ENCODE data around the gene PGP. TPM values are rescaled to one million over a fixed set of nuclear protein-coding genes. Genes with fewer than 3 reads are reported as not detected.

Gene PGP
- total and polyA plus RNA-seq, 5 donors from 2014 or later: 6.1 to 14.2 (median 10.1) TPM

GRCh38 chr16:2173916-2174315 lies 40.7 kb downstream of the PGP start:
- no peaks in the 10 kb centered on the region for H3K4me1 Mint-ChIP-seq
- no peaks in the 10 kb centered on the region for H3K4me1 ChIP-seq (ENCODE audit: control insufficient read depth, insufficient read depth, low read length, poor library complexity, severe bottlenecking)
- no peak overlapping the region for H3K27ac Mint-ChIP-seq
- peaks cover 11% of the 10 kb centered on the region for H3K36me3 Mint-ChIP-seq
- no peak for ATAC-seq (ENCODE audit: low read depth in 2 of 2)
- H3K4me3 ChIP-seq (ENCODE audit: low read depth, low read length): no peak overlapping the region
- no peaks in the 10 kb centered on the region for H3K27me3 Mint-ChIP-seq
- H3K9me3 ChIP-seq (ENCODE audit: control insufficient read depth in 2 of 2, low read length in 2 of 2): no peaks in the 10 kb centered on the region
- DNase-seq: no peak
- H3K36me3 ChIP-seq (ENCODE audit: control insufficient read depth, insufficient read depth, low read length): peaks cover 25% of the 10 kb centered on the region
- H3K27ac ChIP-seq (ENCODE audit: insufficient read depth, low read length, poor library complexity, severe bottlenecking): no peak overlapping the region
- no peaks in the 10 kb centered on the region for H3K27me3 ChIP-seq (ENCODE audit: control insufficient read depth, insufficient read depth, low read length)
- no peaks in the 10 kb centered on the region for H3K9me3 Mint-ChIP-seq
- H3K4me3 Mint-ChIP-seq: no peak overlapping the region

- Mint-ChIP-seq H3K27ac (no peak overlapping the region), H3K4me3 (no peak overlapping the region), H3K4me1 (no peaks in the 10 kb centered on the region), H3K9me3 (no peaks in the 10 kb centered on the region), H3K36me3 (peaks cover 11% of the 10 kb centered on the region), H3K27me3 (no peaks in the 10 kb centered on the region)
- peaks cover 25% of the 10 kb centered on the region for H3K36me3 ChIP-seq (ENCODE audit: control insufficient read depth, insufficient read depth, low read length)
- H3K4me3 ChIP-seq (ENCODE audit: low read depth, low read length): no peak overlapping the region
- H3K9me3 ChIP-seq (ENCODE audit: control insufficient read depth in 2 of 2, low read length in 2 of 2): no peaks in the 10 kb centered on the region
- ATAC-seq (ENCODE audit: low read depth in 2 of 2) (no peak), DNase-seq (no peak)
- no peak overlapping the region for H3K27ac ChIP-seq (ENCODE audit: insufficient read depth, low read length, poor library complexity, severe bottlenecking)
- H3K4me1 ChIP-seq (ENCODE audit: control insufficient read depth, insufficient read depth, low read length, poor library complexity, severe bottlenecking): no peaks in the 10 kb centered on the region
- no peaks in the 10 kb centered on the region for H3K27me3 ChIP-seq (ENCODE audit: control insufficient read depth, insufficient read depth, low read length)
Measured at GRCh38 chr16:2173366-2173765, 41.3 kb downstream of the PGP start.

- peaks cover 14% of the 10 kb centered on the region for H3K36me3 Mint-ChIP-seq
- DNase-seq (no peak), ATAC-seq (ENCODE audit: low read depth in 2 of 2) (no peak)
- Histone ChIP-seq H3K9me3 (ENCODE audit: control insufficient read depth in 2 of 2, low read length in 2 of 2) (no peaks in the 10 kb centered on the region), H3K4me3 (ENCODE audit: low read depth, low read length) (no peak overlapping the region), H3K27me3 (ENCODE audit: control insufficient read depth, insufficient read depth, low read length) (no peaks in the 10 kb centered on the region), H3K4me1 (ENCODE audit: control insufficient read depth, insufficient read depth, low read length, poor library complexity, severe bottlenecking) (no peaks in the 10 kb centered on the region), H3K27ac (ENCODE audit: insufficient read depth, low read length, poor library complexity, severe bottlenecking) (no peak overlapping the region), H3K36me3 (ENCODE audit: control insufficient read depth, insufficient read depth, low read length) (peaks cover 25% of the 10 kb centered on the region)
- H3K27ac Mint-ChIP-seq: no peak overlapping the region
- no peaks in the 10 kb centered on the region for H3K9me3 Mint-ChIP-seq
- peaks cover 0 to 3% (median 0%) of the 10 kb centered on the region in 4 donors for H3K4me1 Mint-ChIP-seq
- H3K27me3 Mint-ChIP-seq: no peaks in the 10 kb centered on the region
- no peak overlapping the region for H3K4me3 Mint-ChIP-seq
Measured at GRCh38 chr16:2172688-2173335, 41.8 kb downstream of the PGP start.

GRCh38 chr16:2171601-2172178 lies 43.0 kb downstream of the PGP start:
- Histone ChIP-seq H3K4me1 (ENCODE audit: control insufficient read depth, insufficient read depth, low read length, poor library complexity, severe bottlenecking) (no peaks in the 10 kb centered on the region), H3K4me3 (ENCODE audit: low read depth, low read length) (no peak overlapping the region), H3K9me3 (ENCODE audit: control insufficient read depth in 2 of 2, low read length in 2 of 2) (no peaks in the 10 kb centered on the region), H3K27ac (ENCODE audit: insufficient read depth, low read length, poor library complexity, severe bottlenecking) (no peak overlapping the region), H3K27me3 (ENCODE audit: control insufficient read depth, insufficient read depth, low read length) (no peaks in the 10 kb centered on the region), H3K36me3 (ENCODE audit: control insufficient read depth, insufficient read depth, low read length) (peaks cover 25% of the 10 kb centered on the region)
- Mint-ChIP-seq H3K36me3 (peaks cover 14% of the 10 kb centered on the region), H3K27ac (no peak overlapping the region), H3K9me3 (no peaks in the 10 kb centered on the region), H3K27me3 (no peaks in the 10 kb centered on the region), H3K4me3 (no peak overlapping the region), H3K4me1 (peaks cover 0 to 3% (median 0%) of the 10 kb centered on the region in 4 donors)
- no peak for ATAC-seq (ENCODE audit: low read depth in 2 of 2)
- no peak for DNase-seq

- no peaks in the 10 kb centered on the region for H3K9me3 ChIP-seq (ENCODE audit: control insufficient read depth in 2 of 2, low read length in 2 of 2)
- H3K27me3 Mint-ChIP-seq: no peaks in the 10 kb centered on the region
- ATAC-seq (ENCODE audit: low read depth in 2 of 2) (no peak), DNase-seq (no peak)
- H3K27ac ChIP-seq (ENCODE audit: insufficient read depth, low read length, poor library complexity, severe bottlenecking): no peak overlapping the region
- H3K4me1 ChIP-seq (ENCODE audit: control insufficient read depth, insufficient read depth, low read length, poor library complexity, severe bottlenecking): no peaks in the 10 kb centered on the region
- peaks cover 27% of the 10 kb centered on the region for H3K36me3 ChIP-seq (ENCODE audit: control insufficient read depth, insufficient read depth, low read length)
- H3K4me3 ChIP-seq (ENCODE audit: low read depth, low read length): no peak overlapping the region
- peaks cover 12% of the 10 kb centered on the region for H3K36me3 Mint-ChIP-seq
- H3K27ac Mint-ChIP-seq: no peak overlapping the region
- H3K9me3 Mint-ChIP-seq: no peaks in the 10 kb centered on the region
- no peak overlapping the region for H3K4me3 Mint-ChIP-seq
- no peaks in the 10 kb centered on the region for H3K27me3 ChIP-seq (ENCODE audit: control insufficient read depth, insufficient read depth, low read length)
- peaks cover 0 to 3% (median 0%) of the 10 kb centered on the region in 4 donors for H3K4me1 Mint-ChIP-seq
Measured at GRCh38 chr16:2170587-2171435, 43.8 kb downstream of the PGP start.

GRCh38 chr16:2170080-2170479 lies 44.6 kb downstream of the PGP start:
- H3K4me1 Mint-ChIP-seq: peaks cover 0 to 3% (median 0%) of the 10 kb centered on the region in 4 donors
- Histone ChIP-seq H3K36me3 (ENCODE audit: control insufficient read depth, insufficient read depth, low read length) (peaks cover 20% of the 10 kb centered on the region), H3K4me3 (ENCODE audit: low read depth, low read length) (no peak overlapping the region), H3K27me3 (ENCODE audit: control insufficient read depth, insufficient read depth, low read length) (no peaks in the 10 kb centered on the region), H3K9me3 (ENCODE audit: control insufficient read depth in 2 of 2, low read length in 2 of 2) (no peaks in the 10 kb centered on the region), H3K4me1 (ENCODE audit: control insufficient read depth, insufficient read depth, low read length, poor library complexity, severe bottlenecking) (no peaks in the 10 kb centered on the region), H3K27ac (ENCODE audit: insufficient read depth, low read length, poor library complexity, severe bottlenecking) (no peak overlapping the region)
- H3K27ac Mint-ChIP-seq: no peak overlapping the region
- H3K9me3 Mint-ChIP-seq: no peaks in the 10 kb centered on the region
- H3K4me3 Mint-ChIP-seq: no peak overlapping the region
- peaks cover 11% of the 10 kb centered on the region for H3K36me3 Mint-ChIP-seq
- ATAC-seq (ENCODE audit: low read depth in 2 of 2) (no peak), DNase-seq (no peak)
- H3K27me3 Mint-ChIP-seq: no peaks in the 10 kb centered on the region

GRCh38 chr16:2167068-2167638 lies 47.5 kb downstream of the PGP start:
- no peaks in the 10 kb centered on the region for H3K9me3 Mint-ChIP-seq
- Histone ChIP-seq H3K4me1 (ENCODE audit: control insufficient read depth, insufficient read depth, low read length, poor library complexity, severe bottlenecking) (no peaks in the 10 kb centered on the region), H3K36me3 (ENCODE audit: control insufficient read depth, insufficient read depth, low read length) (peaks cover 9% of the 10 kb centered on the region), H3K4me3 (ENCODE audit: low read depth, low read length) (no peak overlapping the region), H3K9me3 (ENCODE audit: control insufficient read depth in 2 of 2, low read length in 2 of 2) (no peaks in the 10 kb centered on the region), H3K27me3 (ENCODE audit: control insufficient read depth, insufficient read depth, low read length) (no peaks in the 10 kb centered on the region), H3K27ac (ENCODE audit: insufficient read depth, low read length, poor library complexity, severe bottlenecking) (no peak overlapping the region)
- no peak overlapping the region for H3K4me3 Mint-ChIP-seq
- no peaks in the 10 kb centered on the region for H3K27me3 Mint-ChIP-seq
- DNase-seq (no peak), ATAC-seq (ENCODE audit: low read depth in 2 of 2) (no peak)
- peaks cover 6% of the 10 kb centered on the region for H3K36me3 Mint-ChIP-seq
- peaks cover 0 to 3% (median 0%) of the 10 kb centered on the region in 4 donors for H3K4me1 Mint-ChIP-seq
- no peak overlapping the region for H3K27ac Mint-ChIP-seq
